H1 (cell line): ENCODE data around the gene STAM2. TPM values are rescaled to one million over a fixed set of nuclear protein-coding genes. Genes with fewer than 3 reads are reported as not detected.

Experiments
- HDAC2 ChIP-seq, 2 experiments: fragments of 300-600 bp in 1 of 2; sonication (generic) in 1 of 2; IDR thresholded peaks; 2 replicates each; pipeline ENCODE4 v1.6.1; 2011 to 2012; ENCODE audit warnings: low read depth in 2 of 2, low read length in 2 of 2, mild to moderate bottlenecking in 2 of 2, moderate library complexity in 2 of 2, borderline replicate concordance in 1 of 2, inconsistent platforms in 1 of 2
- RFX5 ChIP-seq: IDR thresholded peaks from 2 replicates; pipeline ENCODE4 v1.6.1; 2011; ENCODE audit warnings: low read depth, low read length, improper control_type of control experiment, borderline replicate concordance
- SP2 ChIP-seq: IDR thresholded peaks from 2 replicates; pipeline ENCODE4 v1.6.1; 2012; ENCODE audit warnings: mild to moderate bottlenecking, low read length, inconsistent platforms
- polyA plus RNA-seq, 7 experiments: library from polyadenylated mRNA; depleted of rRNA in 3 of 7; stranded (reverse) in 5 of 7; unstranded in 2 of 7; fragments of >200 nt in 5 of 7; fragments of 200-250 nt in 2 of 7; gene quantifications; 1 replicate in 5 of 7; 2 replicates in 1 of 7; 4 replicates in 1 of 7; pipeline versions ENCODE4 v1.2.1 to v1.2.3, GENCODE V29; 2011 to 2013; ENCODE audit warnings: missing spikeins in 2 of 7, mixed read lengths in 2 of 7
- total RNA-seq: library from RNA; stranded (reverse); fragmentation: NEBNext Ultra II Directional; extraction: Animal tissue kit (Norgen Biotek cat#: 25700); gene quantifications from 2 replicates; pipeline ENCODE4 v1.2.1, GENCODE V29; 2021
- TF ChIP-seq, protein P1 (sequence below): fragments of 300-600 bp; sonication (generic); IDR thresholded peaks from 2 replicates; pipeline ENCODE4 v1.7.1; 2012; ENCODE audit warnings: low read length, moderate library complexity, mild to moderate bottlenecking, inconsistent platforms; ENCODE audit not compliant: insufficient replicate concordance
- TF ChIP-seq, protein P2 (sequence below): IDR thresholded peaks from 2 replicates; pipeline ENCODE4 v1.6.1; 2011; ENCODE audit warnings: low read depth, mild to moderate bottlenecking, low read length; ENCODE audit not compliant: insufficient read depth
- TF ChIP-seq, protein P3 (sequence below): IDR thresholded peaks from 2 replicates; pipeline ENCODE4 v1.6.1; 2012; ENCODE audit warnings: inconsistent platforms

The STAM2 gene
- total and polyA plus RNA-seq, 2 of the 8 experiments (the other 6 are each of a cell fraction or from before 2014, with no cell fraction given) = 5.4 to 9.4 TPM

DNA sequence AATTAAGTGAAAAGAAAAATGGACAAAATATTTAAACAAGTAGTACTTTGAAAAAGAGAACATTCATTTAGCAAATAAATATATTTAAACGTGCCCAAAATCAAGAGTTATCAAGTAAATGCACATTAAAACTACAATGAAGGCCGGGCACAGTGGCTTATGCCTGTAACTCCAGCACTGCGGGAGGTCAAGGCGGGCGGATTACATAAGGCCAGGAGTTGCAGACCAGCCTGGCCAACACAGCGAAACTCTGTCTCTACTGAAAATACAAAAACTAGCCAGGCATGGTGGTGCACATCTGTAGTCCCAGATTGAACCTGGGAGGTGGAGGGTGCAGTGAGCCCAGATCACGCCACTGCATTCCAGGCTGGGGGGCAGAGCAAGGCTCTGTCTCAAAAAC is 9.8 kb downstream of the STAM2 start (continued):
- TF ChIP-seq, protein P1, sequence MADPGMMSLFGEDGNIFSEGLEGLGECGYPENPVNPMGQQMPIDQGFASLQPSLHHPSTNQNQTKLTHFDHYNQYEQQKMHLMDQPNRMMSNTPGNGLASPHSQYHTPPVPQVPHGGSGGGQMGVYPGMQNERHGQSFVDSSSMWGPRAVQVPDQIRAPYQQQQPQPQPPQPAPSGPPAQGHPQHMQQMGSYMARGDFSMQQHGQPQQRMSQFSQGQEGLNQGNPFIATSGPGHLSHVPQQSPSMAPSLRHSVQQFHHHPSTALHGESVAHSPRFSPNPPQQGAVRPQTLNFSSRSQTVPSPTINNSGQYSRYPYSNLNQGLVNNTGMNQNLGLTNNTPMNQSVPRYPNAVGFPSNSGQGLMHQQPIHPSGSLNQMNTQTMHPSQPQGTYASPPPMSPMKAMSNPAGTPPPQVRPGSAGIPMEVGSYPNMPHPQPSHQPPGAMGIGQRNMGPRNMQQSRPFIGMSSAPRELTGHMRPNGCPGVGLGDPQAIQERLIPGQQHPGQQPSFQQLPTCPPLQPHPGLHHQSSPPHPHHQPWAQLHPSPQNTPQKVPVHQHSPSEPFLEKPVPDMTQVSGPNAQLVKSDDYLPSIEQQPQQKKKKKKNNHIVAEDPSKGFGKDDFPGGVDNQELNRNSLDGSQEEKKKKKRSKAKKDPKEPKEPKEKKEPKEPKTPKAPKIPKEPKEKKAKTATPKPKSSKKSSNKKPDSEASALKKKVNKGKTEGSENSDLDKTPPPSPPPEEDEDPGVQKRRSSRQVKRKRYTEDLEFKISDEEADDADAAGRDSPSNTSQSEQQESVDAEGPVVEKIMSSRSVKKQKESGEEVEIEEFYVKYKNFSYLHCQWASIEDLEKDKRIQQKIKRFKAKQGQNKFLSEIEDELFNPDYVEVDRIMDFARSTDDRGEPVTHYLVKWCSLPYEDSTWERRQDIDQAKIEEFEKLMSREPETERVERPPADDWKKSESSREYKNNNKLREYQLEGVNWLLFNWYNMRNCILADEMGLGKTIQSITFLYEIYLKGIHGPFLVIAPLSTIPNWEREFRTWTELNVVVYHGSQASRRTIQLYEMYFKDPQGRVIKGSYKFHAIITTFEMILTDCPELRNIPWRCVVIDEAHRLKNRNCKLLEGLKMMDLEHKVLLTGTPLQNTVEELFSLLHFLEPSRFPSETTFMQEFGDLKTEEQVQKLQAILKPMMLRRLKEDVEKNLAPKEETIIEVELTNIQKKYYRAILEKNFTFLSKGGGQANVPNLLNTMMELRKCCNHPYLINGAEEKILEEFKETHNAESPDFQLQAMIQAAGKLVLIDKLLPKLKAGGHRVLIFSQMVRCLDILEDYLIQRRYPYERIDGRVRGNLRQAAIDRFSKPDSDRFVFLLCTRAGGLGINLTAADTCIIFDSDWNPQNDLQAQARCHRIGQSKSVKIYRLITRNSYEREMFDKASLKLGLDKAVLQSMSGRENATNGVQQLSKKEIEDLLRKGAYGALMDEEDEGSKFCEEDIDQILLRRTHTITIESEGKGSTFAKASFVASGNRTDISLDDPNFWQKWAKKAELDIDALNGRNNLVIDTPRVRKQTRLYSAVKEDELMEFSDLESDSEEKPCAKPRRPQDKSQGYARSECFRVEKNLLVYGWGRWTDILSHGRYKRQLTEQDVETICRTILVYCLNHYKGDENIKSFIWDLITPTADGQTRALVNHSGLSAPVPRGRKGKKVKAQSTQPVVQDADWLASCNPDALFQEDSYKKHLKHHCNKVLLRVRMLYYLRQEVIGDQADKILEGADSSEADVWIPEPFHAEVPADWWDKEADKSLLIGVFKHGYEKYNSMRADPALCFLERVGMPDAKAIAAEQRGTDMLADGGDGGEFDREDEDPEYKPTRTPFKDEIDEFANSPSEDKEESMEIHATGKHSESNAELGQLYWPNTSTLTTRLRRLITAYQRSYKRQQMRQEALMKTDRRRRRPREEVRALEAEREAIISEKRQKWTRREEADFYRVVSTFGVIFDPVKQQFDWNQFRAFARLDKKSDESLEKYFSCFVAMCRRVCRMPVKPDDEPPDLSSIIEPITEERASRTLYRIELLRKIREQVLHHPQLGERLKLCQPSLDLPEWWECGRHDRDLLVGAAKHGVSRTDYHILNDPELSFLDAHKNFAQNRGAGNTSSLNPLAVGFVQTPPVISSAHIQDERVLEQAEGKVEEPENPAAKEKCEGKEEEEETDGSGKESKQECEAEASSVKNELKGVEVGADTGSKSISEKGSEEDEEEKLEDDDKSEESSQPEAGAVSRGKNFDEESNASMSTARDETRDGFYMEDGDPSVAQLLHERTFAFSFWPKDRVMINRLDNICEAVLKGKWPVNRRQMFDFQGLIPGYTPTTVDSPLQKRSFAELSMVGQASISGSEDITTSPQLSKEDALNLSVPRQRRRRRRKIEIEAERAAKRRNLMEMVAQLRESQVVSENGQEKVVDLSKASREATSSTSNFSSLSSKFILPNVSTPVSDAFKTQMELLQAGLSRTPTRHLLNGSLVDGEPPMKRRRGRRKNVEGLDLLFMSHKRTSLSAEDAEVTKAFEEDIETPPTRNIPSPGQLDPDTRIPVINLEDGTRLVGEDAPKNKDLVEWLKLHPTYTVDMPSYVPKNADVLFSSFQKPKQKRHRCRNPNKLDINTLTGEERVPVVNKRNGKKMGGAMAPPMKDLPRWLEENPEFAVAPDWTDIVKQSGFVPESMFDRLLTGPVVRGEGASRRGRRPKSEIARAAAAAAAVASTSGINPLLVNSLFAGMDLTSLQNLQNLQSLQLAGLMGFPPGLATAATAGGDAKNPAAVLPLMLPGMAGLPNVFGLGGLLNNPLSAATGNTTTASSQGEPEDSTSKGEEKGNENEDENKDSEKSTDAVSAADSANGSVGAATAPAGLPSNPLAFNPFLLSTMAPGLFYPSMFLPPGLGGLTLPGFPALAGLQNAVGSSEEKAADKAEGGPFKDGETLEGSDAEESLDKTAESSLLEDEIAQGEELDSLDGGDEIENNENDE = no peak
- no peak for TF ChIP-seq HDAC2 (IDR thresholded peaks at IDR 0.05; ENCODE audit: borderline replicate concordance in 1 of 2, low read depth in 2 of 2, low read length in 2 of 2)
- TF ChIP-seq, protein P2, sequence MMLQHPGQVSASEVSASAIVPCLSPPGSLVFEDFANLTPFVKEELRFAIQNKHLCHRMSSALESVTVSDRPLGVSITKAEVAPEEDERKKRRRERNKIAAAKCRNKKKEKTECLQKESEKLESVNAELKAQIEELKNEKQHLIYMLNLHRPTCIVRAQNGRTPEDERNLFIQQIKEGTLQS = no peak
- TF ChIP-seq, protein P3, sequence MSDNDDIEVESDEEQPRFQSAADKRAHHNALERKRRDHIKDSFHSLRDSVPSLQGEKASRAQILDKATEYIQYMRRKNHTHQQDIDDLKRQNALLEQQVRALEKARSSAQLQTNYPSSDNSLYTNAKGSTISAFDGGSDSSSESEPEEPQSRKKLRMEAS = no peak
- TF ChIP-seq RFX5 = no peak
- no peak for TF ChIP-seq SP2
- TF ChIP-seq, all 59 proteins: peak for 0
